CD4-positive, alpha-beta T cell treated with Interleukin-4 for 4 hours (primary cell): ENCODE results near the gene CCL14.
"Not testable (repeated sequence)": the region's sequence is repeated elsewhere in the genome, so short reads cannot be mapped to it uniquely, and the experiment has no call there.

Experiments
- DNase-seq: peaks from one replicate; pipeline ENCODE4 v3.0.0-alpha.2; 2020

The CCL14 gene

DNA sequence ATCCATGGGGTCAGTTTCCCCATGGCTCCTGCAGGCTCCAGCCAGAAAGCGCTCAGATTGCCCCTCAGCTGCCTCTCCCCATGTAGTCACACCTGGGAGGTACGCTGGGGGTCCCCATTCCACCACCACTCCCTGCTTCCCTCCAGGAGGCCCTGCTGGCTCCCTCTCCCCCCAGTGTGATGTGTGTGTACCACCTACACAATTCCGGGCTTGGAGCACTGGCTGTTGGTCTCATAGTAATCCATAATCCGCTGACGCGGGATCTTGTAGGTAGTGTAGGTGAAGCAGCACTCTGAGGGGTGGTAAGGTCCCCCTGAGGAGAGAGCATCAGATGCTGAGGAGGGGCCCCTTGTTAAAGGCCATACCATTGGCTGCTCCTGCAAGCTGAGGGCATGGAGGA lies 2.4 kb downstream of the CCL14 start:
- DNase-seq, result no peak

DNA sequence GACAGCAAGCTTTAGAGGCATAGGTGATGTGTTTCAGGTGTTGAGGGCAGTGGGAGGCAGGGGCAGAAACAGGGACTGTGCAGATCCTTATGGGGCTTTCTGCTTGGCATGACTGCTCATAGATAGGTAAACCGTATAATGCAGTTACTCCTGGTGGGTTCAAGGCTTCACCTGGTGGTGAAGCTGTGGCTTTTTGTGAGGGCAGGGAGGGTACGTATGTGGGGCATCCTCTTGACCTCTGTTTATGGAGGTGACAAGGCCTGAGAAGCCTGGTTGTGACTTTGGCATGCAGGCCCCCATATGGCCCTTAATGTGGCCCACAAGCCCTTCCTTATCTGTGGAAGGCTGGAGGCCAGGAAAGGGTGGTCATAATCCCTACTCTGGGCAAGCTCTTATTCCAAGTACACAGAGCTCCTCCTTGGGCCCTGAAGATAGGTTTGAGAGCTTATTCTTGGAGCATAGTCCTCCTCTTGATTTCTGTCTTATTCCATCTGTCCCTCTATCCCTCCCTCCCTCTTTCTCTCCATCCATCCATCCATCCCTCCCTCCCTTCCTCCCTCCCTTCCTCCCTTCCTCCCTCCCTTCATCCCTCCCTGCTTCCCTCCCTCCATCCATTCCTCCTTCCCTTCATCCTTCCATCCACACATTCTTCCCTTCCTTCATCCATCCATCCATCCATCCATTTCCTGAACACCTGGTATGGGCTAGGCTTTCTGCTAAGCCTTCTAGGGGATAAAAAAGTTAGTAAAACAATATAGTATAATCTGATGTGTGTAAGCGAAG lies 3.9 kb downstream of the CCL14 start:
- DNase-seq, result no peak

- DNase-seq, result no peak
Measured at GRCh38 chr17:35981908-35982330, 4.6 kb downstream of the CCL14 start.

GRCh38 chr17:35981246-35981645 lies 5.3 kb downstream of the CCL14 start, which contains the start of gene CCL16:
TSS of gene CCL16 (minus strand) at chr17:35981497. CDS start at chr17:35981420, 77 bp downstream.
- DNase-seq, result no peak

- DNase-seq, result no peak
Measured at GRCh38 chr17:35978346-35978745, 8.2 kb downstream of the CCL14 start.

GRCh38 chr17:35977509-35977908 lies 9.0 kb downstream of the CCL14 start:
- DNase-seq, result no peak

DNA sequence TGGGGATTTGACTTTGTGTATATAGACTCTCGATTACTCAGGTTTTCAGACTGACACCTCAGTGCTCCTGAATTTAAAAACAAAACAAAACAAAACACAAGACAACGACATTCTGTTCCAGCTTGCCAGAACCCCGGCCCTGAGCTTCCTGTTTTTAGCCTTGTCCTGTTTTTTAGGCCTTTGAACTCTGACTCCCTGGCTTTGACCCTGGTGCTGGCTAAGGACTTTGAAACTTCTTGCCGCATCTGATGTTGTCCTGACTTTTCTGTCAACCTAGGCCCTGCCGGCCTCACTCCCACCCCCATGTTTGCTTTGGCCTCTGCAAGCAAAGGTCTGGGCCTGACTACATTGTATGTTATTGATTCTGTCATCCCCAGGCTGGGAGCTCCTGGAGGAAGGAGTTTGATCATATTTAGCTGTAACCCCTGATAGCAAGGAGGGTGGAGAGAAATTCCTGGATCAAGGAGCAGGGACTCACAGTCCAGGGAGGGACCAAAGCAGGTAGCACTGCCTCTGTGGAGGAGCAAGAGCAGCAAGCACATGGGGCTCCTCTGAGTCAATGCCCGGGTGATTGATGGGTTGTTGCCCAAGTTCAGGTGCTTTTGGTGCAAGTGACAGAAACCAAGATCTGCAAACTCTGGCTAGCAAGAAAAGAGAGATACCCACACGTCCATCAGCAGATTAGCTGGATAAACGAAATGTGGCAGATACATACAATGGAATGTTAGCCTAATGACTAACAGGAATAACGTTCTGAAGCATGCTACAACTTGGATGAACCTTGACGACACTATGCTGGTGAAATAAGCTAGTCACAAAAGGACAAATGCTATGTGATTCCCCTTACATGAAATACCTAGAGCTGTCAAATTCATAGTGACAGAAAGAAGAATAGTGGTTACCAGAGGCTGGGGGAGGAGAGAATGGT lies 12.9 kb downstream of the CCL14 start:
- DNase-seq, result no peak

- DNase-seq, result no peak
Measured at GRCh38 chr17:35972945-35973332, 13.6 kb downstream of the CCL14 start.

DNA sequence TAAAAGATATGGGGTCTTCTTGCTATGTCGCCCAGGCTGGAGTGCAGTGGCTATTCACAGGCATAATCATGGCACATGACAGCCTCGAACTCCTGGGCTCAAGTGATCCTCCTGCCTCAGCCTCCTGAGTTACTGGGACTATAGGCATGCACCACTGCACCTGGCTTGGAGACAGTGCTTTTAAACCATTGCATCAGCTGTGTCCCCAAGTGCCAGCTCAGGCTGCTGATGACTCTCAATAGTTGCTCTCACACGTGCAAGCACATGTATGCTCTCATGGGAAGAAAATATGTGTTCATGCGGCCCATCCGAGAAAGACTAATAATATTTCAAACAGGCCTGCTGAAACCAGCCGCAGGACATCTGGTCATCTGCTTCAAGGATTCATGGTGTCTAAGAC lies 14.0 kb downstream of the CCL14 start:
- DNase-seq, result no peak

DNA sequence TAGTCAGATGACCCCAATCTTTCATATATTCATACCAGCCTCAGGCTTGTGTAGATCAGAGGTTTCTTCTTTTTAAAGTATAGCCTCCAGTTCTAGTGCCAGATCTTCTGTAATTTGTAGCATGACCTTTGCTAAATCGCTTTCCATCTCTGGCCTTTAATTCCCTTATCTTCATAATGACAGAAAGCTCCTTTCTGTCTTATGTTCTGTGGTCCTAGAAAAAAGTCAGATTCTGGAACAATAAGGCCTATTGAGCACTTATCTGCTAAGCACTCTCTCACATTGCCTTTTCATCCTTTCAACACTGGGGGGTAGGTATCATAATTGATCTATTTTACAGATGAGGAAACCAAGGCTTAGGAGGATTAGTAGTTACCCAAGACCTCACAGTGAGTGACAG lies 14.5 kb downstream of the CCL14 start:
- no peak for DNase-seq

DNA sequence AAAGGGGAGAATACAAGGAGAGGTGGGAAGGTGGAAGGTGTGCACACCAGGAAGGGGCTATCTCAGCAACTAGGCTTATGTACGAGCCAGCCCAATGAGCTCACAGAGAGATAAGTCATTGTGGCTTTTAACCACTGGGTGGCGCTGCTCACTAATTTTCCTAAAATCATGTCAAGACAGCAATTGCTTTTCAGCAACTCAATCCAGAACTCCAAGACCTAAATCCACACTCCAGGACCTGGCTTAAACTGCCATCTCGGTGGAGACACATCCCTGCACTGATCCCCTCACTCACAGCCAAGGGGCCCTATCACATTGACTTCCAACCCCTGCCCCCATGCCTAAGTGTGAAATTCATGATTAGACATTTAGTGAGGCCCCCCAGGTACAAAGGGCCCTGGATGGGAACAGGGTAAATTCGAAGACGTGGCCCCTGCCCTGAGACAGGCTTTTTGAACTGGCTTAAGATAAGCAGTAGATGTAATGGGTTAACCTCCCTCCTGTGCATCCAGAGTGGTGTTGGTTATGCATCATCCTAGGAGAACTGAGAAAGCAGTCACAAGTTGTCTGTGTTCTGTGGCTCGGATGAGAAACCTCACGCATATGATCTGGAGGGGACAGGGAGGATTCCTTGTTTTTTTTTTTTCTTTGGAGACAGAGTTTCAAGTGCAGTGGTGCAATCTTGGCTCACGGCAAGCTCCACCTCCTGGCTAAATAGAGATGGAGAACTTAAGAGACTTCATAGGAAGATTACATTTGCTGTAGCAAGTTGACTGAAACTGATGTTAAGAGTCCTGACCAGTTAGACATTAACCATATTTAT lies 16.8 kb downstream of the CCL14 start:
- peak; percentile 76 for DNase-seq

DNA sequence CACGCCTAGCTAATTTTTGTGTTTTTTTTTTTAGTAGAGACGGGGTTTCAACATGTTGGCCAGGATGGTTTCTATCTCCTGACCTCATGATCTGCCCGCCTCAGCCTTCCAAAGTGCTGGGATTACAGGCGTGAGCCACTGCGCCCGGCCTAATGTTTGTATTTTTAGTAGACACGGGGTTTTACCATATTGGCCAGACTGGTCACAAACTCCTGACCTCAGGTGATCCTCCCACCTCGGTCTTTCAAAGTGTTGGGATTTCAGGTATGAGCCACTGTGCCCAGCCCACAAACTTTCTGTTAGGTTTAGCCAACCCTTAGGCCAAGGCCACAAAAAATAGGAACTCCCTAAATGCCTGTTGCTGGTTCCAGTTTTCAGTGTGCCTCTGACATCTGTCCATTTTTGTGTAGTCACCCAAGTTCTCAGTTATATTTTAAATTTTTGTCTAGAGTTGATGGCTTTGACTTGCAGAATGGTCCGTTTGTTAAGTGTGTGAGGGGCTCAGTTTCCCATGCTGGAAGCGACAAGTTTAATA lies 17.9 kb downstream of the CCL14 start:
- no peak for DNase-seq

DNA sequence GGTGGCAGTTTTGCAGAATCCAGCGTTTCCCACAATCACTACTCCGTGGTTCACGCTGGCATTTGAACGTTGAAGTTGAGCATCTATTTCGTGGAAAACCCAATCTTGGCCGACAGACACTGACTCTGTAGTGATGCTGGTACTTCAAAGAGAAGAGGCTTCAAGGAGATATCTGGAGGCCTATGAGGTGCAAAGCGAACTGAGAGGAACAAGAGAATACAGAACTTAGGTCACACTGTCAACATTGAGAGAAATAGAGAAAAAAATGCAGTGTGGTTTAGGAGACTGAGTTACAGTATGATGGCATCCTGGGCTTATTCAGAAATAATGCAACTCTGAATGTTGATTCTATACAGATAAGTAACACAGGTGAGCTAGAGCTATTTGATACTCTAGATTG lies 21.3 kb downstream of the CCL14 start:
- DNase-seq, result no peak

GRCh38 chr17:35963663-35964062 lies 22.9 kb downstream of the CCL14 start:
- DNase-seq, result no peak

GRCh38 chr17:35953720-35954119 lies 32.8 kb downstream of the CCL14 start:
- DNase-seq, result no peak

DNA sequence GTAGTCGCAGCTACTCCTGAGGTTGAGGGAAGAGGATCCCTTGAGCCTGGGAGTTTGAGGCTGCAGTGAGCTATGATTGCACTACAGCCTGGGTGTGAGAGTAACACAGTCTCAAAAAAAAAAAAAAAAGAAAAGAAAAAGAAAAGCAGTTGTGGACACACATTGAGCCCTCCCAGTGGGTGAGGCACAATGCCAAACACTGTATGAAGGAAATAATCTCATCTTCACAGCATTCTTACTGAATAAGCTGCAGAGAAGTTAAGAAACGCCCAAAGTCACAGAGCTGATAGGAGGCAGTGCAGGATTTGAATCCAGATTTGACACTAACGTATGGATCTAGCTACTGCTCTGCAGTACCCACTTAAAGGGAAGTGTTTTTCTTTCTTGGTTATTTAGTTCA lies 37.1 kb downstream of the CCL14 start:
- no peak for DNase-seq

- DNase-seq, result no peak
Measured at GRCh38 chr17:35948092-35948491, 38.4 kb downstream of the CCL14 start.

- peak; percentile 63 for DNase-seq
Measured at GRCh38 chr17:35947156-35947585, 39.4 kb downstream of the CCL14 start.

DNA sequence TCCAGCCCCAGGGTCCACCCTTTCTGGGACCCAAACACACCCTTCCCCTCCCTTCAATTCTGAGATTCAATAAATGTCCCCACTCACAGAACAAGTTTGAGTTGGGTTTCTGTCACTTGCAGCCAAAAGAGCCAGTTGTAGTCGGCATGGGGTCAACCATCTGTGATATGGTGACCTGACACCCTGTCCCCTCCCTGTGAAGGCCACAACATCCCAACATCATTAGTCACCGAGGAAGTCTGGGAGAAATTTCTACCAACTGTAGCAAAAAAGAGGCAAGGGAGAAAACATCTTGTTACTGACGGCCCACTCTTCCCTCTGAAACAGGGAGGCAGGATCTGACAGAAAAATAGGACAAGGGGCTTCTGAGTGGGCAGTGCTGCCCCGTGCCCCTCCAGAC lies 42.4 kb downstream of the CCL14 start:
- no peak for DNase-seq

DNA sequence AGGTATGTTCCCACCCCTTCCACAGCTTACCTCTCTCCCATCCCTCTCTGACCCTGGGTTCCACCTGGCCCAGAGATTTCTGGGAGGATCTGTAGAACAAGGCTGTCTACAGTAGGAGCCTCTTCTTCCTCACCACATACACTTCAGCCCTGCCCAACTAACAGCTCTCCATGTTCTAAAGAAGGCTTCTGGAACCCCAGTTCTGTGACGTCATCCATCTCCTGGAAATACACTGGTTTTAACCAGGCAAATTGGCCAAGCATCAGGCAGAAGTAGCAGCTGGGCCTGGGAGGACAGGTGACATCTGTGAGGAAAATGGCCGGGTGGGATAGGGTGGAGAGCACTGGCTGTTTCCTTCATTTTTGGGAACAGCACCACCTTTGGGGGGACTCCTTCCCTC lies 43.0 kb downstream of the CCL14 start, which contains the start of gene LYZL6:
Gene LYZL6 (minus strand): TSS at position 177 of the 400 bp plus-strand sequence. CDS start 4,357 bp downstream, outside the sequence.
- no peak for DNase-seq

DNA sequence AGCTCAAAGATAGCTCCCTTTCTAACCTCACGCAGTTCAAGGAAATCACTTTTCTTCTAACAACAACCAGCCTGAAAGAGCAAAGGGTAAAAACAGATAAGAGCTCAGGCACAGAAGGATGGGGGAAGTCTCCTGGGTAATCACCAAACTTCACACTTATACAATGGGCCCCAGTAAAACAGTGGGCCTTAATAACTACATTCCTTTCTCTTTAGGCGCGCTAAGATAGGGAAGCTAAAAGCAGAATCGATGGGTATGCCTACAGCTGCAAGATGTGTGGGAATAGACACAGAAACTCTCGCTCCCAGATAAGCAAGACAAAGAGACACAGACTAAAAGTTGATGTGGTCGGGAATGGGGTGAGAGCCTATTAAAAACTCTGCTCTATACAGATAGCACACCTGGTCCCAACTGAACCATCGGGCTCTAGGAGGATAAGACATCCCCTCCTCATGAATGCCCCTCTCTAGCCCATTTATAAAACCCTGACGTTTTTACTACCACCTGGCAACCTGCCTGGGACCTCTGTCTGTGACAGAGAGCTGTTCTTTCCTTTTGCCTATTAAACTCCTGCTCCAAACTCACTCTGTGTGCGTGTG lies 43.8 kb downstream of the CCL14 start:
- DNase-seq, result no peak

- not testable (repeated sequence) for DNase-seq
Measured at GRCh38 chr17:35938492-35938891, 48.0 kb downstream of the CCL14 start.
